ENCODE data around the gene SLC12A9.

GRCh38 chr7:100826514-100827329 lies 25.8 kb upstream of the SLC12A9 start:
- no peak for TF ChIP-seq SUZ12 (IDR thresholded peaks at IDR 0.05; ENCODE audit: extremely low read depth, insufficient read depth, insufficient read length)
- TF ChIP-seq YY1 (IDR thresholded peaks at IDR 0.05; ENCODE audit: insufficient read depth, insufficient read length) = no peak
- no peak for TF ChIP-seq ZNF274 (IDR thresholded peaks at IDR 0.05; ENCODE audit: low read depth, low read length)
